Measurements from ENCODE around the gene ALOX5AP.

ALOX5AP gene

DNA sequence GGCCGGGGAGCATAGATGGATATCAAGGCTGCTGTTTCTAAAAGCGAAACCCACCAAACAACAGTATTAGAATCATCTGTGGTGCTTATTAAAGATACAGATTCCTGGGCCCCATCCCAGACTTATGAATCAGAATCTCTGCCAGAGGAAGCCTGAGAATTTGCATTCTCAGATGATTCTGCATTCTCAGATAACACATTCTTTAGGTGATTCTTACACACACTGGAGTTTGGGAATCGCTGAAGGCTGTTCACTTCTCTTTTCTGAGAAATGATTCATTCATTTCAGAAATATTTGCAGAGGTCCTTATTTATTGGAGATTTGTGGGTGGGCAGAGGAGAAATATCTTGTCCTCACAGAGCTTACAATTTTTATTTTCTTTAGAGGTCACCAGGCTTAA is 24.4 kb downstream of the ALOX5AP start:
- no peak for DNase-seq (ENCODE audit: low spot score)

DNA sequence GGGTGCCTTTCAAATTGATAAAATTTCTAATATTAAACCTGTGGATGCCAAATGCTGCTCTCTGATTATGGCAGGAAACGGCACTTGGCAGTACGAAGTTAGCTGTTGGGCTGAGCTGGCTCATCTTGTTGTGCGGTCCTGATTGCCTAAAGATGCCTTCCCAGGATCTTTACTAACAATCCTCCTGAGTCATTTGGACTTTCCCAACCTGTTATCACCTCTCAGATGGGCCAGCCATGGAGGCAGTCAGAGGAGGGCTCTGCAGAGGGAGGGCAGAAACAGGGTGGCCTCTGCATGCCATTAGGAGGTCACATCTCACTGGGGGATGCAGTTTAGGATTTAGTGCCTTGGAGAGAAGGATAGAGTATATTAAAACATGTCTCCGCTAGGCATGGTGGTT is 27.3 kb downstream of the ALOX5AP start:
- no peak for DNase-seq (ENCODE audit: low spot score)

DNA sequence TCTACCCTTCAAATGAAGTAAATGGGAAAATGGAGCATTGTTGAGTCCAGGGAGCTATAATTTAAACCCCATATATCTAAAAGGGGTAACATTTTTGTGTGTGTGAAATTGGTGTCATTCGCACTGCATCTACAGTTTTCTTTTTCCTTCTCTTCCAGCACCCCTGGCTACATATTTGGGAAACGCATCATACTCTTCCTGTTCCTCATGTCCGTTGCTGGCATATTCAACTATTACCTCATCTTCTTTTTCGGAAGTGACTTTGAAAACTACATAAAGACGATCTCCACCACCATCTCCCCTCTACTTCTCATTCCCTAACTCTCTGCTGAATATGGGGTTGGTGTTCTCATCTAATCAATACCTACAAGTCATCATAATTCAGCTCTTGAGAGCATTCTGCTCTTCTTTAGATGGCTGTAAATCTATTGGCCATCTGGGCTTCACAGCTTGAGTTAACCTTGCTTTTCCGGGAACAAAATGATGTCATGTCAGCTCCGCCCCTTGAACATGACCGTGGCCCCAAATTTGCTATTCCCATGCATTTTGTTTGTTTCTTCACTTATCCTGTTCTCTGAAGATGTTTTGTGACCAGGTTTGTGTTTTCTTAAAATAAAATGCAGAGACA is 28.6 kb downstream of the ALOX5AP start:
- DNase-seq (ENCODE audit: low spot score): no peak

DNA sequence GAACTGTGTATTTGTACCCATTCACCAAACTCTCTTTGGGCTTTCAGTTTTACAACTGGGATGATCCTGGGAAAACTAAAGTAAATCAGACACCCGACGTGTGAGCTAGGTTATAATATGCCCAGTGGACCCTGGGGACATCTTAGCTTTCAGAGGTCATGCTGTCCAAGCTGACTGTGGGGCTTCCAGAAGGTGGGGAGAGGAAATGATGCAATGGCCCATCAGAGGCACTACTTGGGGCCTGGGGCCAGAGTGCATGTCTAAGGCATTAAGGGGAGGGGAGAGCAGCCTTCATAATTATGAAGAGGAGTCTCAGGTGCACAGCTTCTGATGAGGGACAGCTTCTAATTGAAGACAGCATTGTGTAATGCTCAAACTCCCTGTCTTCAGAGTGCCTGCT is 30.9 kb downstream of the ALOX5AP start:
- no peak for DNase-seq (ENCODE audit: low spot score)

DNA sequence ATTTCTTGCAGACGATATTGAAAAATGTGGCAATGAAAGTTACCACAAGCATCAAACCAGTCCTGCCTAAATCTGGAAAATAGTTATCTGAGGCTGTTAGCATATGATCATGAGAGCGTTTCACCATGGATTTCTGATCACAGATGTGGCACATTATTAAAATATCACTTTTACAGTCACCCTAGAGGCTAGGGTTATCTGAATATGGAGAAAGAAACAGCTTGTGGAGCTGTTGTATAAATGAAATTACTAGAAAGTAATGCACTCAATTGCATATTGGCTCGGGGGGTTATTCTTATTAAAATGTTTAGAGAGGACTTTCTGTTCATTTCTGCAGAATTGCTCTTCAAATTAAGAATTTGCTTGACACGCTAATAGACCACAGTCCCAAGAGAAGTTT is 35.6 kb downstream of the ALOX5AP start:
- no peak for DNase-seq (ENCODE audit: low spot score)

DNA sequence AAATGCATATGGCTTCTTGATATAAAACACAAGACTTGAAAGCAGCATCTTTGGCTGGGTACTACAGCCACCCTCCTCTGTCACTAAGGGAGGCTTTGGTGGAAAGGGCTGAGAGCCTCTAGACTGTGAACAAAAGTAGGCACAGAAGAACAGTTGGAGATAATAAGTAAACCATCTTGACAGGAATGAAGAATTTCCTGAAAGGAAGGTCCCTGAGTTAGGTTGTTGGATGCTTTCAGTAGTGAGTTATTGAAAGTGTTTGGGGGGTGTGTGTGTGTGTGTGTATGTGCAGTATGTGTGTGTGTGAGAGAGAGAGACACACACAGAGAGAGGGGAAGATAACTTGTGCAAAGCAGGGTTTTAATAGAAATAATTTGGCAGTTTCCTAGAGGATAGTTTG is 38.2 kb downstream of the ALOX5AP start:
- DNase-seq (ENCODE audit: low spot score): no peak

DNA sequence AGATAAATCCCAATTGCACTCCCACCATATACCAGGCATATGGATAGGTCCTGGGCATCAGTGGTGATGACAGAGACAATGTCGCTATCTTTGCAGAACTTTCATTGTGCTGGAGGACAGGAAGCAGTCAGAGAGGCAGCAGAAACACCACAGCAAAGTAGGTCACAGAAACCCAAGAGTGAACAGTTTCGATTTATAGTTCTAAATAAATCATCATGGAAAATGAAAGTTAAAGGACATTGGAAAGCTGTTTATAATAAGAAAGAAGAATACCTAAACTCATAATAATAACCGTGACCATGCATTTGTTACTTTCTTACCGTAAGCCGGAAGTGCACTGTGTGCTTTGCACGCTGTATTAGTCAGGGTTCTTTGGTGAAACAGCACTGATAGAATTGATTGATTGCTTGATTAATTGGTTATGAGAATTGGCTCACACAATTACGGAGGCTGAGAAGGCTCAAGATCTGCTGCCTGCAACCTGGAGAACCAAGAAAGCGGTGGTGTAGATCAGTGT is 38.9 kb downstream of the ALOX5AP start:
- DNase-seq (ENCODE audit: low spot score): no peak

DNA sequence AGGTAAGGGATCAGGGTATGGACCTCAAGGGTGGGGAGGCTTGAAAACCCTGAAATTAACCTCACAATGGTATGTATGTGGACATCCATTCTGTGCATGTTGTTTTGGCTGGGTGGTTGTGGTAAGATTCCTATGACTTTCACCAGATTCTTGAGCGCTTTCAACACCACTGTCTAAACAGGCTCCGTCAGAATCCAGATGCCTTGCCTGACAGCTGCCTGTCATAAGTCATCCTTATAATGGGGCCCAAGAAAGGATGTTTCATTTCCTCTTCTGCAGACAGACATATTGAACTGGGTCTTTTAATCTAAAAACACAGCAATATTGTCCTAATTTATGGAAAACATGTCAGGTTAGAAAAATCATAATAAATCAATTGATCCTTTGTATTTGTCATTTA is 41.3 kb downstream of the ALOX5AP start:
- DNase-seq (ENCODE audit: low spot score): no peak

DNA sequence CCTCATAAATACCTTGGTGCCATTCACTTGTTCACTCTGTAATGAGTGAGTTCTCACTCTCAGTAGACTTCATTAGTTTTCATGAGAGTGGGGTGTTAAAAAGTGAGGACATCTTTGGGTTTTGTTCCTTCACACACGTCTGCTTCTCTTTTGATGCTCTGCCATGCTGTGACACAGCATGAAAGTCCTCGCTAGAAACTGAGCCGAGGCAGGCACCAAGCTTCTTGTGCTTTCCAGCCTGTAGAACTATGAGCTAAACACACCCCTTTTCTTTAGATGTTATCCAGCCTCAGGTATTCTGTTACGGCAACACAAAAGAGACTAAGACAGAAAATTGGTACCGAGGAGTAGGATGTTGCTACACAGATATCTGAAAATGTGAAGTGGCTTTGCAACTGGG is 43.7 kb downstream of the ALOX5AP start:
- DNase-seq (ENCODE audit: low spot score): no peak

DNA sequence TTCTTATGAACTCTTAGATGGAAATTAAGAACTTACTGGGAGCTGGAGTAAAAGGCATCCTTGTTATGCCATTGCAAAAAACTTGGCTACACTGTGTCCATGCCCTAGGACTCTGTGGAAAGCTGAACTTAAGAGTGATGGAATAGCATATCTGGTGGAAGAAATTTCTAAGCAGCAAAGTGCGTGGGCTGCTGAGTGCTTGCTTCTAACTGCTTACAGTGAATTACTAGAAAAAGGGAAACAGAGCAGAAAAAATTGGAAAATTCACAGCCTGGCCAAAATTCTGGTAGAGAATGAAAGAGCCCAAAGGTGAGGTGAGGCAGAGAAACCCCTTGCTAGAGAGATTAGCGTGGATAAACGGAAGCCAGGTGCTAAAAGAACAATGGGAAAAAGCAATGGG is 44.3 kb downstream of the ALOX5AP start:
- DNase-seq (ENCODE audit: low spot score): no peak

DNA sequence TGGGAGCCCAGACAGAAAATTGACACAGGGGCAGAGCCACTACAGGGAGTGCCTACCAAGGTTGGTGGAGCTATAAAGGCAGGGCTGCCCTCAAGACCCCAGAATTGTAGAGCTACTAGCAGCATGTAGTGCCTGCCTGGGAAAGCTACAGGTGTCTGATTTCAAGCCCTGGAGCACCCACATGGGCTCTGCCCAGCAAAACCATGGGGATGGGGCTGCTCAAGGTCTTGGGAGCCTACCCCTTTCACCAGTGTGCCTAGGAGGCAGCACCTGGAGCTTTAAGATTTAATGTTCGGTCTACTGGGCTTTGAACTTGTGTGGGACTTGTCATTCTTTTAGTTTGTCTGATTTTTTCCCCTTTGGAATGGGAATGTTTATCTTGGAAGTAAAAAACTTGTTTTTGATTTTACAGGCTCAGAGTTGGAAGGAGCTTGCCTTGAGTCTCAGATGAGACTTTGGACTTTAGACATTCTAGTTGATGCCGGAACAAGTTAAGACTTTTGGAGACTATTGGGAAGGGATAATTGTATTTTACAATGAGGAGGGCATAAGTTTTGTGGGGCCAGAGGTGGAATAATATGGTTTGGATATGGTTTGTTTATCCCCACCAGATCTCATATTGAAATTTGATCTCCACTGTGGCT is 45.1 kb downstream of the ALOX5AP start:
- DNase-seq (ENCODE audit: low spot score): no peak

DNA sequence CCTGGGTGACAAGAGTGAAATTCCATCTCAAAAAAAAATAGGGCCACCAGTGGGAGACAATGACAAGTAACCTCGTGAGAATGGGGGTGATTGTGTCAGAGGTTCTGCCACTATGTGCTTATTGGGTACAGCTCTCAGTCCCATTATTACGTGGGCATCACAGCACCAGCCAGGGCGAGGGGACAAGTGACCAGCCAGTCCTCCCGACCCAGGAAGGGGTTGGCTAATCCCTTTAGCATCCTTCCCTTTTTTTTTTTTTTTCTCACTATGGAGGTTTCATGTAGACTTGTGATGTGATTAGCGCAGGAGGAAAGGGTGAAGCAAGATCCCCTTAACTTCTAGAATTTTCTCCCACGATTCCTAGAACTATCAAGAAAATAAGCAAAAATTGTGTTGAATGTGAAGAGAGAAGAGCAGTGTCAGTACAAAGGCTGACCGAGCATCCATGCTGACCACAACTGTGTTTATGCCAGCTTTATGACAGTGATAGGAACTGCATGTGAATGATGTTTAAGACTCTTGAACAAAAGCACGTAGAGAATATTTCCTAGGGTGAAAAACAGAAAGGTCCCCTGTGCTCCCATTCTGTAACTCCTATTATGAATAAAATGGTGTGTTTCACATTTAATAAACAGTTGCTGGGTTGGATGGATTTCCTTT is 50.0 kb downstream of the ALOX5AP start:
- DNase-seq (ENCODE audit: low spot score): no peak

DNA sequence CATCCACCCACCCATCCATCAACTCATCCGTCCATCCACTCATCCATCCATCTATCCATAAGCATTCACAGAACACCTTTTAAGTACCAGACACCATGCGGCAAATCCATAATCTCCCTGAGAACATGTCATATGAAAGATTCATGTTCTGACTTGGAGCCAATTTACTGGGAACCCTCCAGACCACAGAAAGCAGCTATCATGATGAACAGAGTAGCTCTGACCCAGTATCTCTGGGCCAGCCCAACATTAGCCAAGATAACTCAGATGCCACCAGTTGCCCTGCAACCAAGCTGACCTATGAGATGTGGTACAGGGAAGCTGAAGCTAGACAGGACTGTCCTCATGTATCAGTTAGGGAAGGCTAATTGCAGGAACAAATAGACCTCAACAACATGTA is 51.3 kb downstream of the ALOX5AP start:
- no peak for DNase-seq (ENCODE audit: low spot score)

DNA sequence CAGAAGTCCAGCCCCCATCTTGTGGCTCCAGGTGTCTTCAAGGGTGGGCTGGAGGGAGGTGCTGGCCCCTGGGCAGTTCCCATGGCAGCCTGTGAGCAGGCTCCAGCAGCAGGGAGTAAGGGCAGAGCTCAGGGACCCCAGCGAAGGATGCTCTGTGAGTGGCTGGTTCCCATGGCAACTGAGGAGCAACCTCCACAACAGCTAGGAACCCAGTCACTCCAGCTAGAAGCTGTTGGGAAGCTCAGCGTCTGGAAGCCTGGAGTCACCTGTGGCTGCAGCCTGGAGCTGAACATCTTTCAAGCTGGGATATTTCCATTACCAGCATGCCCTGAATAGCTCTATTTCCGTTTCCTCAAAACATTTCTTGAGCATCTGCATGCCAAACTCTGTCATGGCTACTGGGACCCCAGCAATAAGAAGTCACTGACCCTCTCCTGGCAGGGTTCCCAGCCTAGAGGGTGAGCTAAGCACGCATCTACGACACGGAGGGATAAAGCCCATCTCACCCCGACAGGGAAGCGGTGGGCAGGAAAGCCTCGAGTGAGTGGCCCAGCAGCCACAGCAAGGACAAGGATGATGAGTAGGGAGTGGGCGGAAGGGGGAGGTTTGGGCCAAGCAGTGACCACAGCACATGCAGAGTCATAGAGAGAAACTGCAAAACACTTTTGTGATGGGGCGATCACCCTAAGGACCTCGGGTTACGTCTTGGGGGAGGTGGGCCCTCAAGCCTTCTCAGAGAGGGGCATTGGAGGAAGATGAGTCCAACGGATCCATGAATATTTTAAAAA is 52.6 kb downstream of the ALOX5AP start:
- DNase-seq (ENCODE audit: low spot score): peak; percentile 47

DNA sequence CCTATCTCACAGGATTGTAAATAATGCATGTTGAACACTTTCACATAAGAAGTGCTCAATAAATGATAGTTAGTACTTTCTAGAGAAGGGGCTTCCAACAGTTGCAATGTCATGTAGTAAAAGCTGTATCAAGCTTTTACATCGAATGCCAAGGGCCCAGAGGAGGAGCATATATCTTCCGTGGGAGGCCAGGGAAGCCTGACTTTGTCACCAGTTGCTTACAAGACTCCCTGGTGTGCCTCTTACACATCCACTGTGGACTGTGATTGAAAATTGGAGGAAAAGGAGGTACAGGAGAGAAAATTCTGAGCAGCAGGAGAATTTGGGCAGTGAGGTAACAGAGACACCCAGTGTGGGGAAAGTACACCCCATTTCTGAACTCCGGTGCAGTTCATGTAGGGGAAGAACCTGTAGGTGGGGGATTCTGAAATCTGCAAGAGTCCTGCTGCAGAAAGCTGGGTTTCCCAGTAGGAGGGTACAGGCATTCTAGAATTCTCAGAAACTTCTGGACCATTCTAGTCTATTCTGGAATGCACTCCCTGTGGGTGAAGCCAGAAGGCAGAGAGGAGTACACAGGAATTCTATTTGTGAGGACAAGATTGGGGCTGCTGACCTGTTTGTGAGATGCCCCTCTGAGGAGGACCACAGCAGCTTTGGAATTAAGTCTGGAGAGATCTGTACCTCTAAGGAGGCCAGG is 54.0 kb downstream of the ALOX5AP start:
- no peak for DNase-seq (ENCODE audit: low spot score)

DNA sequence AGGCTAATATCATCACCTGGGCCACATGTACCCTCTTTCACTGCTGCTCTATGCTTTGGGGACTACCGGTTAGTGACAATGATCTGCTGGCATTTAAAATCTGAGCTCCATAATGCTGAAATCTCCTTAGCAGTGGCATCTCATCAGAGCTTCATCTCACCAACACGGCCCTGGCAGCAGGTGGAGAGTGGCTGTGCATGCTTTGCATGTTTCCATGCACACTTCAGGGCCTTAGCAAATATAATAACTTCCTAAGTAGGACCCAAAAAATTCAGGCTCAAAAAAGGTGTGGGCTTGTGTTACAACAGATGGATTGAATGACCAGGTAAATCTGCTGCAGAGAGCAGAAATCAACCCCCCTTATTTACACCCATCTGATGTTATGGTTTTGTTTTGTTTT is 55.2 kb downstream of the ALOX5AP start:
- DNase-seq (ENCODE audit: low spot score): no peak

DNA sequence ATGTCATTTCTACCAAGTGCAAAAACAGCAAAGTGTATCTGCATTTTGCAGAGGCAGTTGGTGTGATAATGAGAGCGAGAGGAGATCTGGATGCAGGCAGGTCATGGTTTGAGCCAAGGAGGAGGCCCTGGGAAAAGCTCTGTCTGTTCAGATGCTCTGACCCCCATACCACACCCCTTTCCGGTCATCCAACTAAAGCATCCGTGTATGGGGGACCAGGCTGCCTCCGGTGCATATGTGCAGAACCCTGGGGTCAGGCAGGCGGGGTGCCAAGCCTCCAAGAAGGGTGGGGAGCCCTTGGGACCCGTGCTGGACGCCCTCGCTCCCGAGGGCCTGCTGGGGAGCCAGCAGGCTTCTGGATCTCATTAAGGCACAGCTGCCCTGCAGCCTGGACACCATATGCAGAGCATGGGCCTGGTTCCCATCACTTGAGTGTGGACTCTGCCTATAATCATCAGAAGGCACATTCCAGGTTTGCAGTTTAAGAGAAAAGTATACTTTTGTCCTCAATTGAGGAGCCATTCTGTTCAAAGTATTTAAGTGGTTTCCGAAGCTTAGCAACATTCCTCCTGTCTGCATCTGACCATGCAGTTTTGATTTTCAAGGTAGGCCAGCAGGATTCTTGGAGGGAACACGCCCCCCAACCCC is 56.1 kb downstream of the ALOX5AP start:
- peak; percentile 72 for DNase-seq (ENCODE audit: low spot score)

DNA sequence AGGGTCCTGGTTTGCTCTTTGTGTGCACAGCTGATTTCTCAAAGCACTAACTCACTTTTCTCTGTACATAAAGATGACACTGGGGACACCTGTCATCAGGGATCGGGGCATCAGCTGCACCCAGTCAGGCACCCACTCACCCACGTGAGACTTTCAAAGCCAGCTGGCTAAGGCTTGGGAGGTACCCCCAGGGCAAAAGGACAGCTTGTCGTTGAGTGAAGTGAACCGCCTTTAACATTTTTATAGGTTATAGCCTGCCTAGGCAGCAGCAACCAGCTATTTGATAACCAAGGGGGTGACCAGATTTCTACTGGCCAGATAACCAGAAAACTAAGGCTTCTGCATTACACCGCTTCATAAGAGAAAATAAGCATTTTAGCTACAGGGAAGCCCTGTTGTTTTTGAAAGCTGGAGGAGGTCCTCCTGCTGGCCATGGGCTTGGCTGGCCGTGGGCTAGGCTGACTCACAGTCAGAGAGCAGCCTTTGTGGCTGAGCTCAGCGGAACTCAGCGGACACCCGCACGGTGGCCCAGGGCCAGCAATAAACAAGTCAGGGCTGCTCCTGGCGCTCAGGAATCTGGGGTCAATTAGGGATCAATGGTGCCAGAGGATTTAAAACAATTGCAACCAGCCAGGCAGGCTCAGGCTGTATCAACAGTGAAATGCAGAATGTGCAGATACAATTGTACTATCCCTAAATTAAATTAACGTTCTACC is 57.1 kb downstream of the ALOX5AP start:
- DNase-seq (ENCODE audit: low spot score): peak; percentile 31

DNA sequence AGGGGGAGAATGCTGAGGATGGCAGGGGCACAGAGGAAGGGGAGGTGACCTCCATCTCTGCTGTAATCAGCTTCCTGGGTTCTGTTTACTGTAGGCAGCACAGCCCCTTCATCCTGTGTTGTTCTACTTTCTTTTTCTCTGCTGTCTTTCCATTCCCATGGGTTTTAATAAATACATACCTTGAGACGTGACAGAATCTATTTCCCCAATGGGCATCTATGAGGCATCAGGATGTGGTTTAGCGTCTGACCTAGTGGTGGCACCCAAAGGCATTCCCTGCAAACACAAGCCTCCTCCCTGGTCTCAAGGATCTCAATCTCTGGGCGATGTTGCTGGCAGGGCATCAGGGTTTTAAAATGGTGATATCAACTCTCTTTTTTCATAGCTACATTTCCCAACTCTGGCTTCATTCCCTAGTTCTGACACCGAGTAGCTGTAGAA is 60.8 kb downstream of the ALOX5AP start:
- no peak for DNase-seq (ENCODE audit: low spot score)
